Activated CD4-positive, alpha-beta T cell treated with anti-CD3 and anti-CD28 coated beads, Interleukin-2, amount 10 ng/mL, durations not matched to agents 7 days and 5 days (primary cell): ENCODE data around the gene TNK1. TPM values are rescaled to one million over a fixed set of nuclear protein-coding genes. Genes with fewer than 3 reads are reported as not detected.

ENCODE experiments used
- CTCF ChIA-PET: fragments of 350-600 bp; sonication (Branson Sonifier 250); formaldehyde crosslinking; loops from one replicate; lab custom pipeline; 2021; ENCODE audit warnings: antibody characterized with exemption; lab: Charles Lee
- POLR2A ChIA-PET: fragments of 350-600 bp; sonication (Branson Sonifier 250); formaldehyde crosslinking; loops from one replicate; lab custom pipeline; 2021; ENCODE audit warnings: antibody characterized with exemption; lab: Charles Lee
- DNase-seq: peaks from one replicate; pipeline ENCODE4 v3.0.0-alpha.2; 2020
- H3K27ac Mint-ChIP-seq: one replicate; pipeline ENCODE4 v1.8.0; 2021; ENCODE audit warnings: mild to moderate bottlenecking, moderate library complexity, mixed read lengths
- H3K27me3 Mint-ChIP-seq: one replicate; pipeline ENCODE4 v1.8.0; 2021; ENCODE audit warnings: mixed read lengths
- H3K36me3 Mint-ChIP-seq: one replicate; pipeline ENCODE4 v1.8.0; 2021; ENCODE audit warnings: low read depth, mixed read lengths
- H3K4me1 Mint-ChIP-seq: one replicate; pipeline ENCODE4 v1.8.0; 2021; ENCODE audit warnings: mixed read lengths
- H3K4me3 Mint-ChIP-seq: one replicate; pipeline ENCODE4 v1.8.0; 2021; ENCODE audit warnings: mild to moderate bottlenecking, moderate library complexity, mixed read lengths
- H3K9me3 Mint-ChIP-seq: one replicate; pipeline ENCODE4 v1.8.0; 2021; ENCODE audit warnings: mixed read lengths
- total RNA-seq, 2 experiments: library from RNA; stranded (reverse); gene quantifications; one replicate each; pipeline ENCODE4 v1.2.3, GENCODE V29; 2021

The TNK1 gene
- total RNA-seq, 2 experiments from 2014 or later, result 1.5 to 2.1 TPM

DNA sequence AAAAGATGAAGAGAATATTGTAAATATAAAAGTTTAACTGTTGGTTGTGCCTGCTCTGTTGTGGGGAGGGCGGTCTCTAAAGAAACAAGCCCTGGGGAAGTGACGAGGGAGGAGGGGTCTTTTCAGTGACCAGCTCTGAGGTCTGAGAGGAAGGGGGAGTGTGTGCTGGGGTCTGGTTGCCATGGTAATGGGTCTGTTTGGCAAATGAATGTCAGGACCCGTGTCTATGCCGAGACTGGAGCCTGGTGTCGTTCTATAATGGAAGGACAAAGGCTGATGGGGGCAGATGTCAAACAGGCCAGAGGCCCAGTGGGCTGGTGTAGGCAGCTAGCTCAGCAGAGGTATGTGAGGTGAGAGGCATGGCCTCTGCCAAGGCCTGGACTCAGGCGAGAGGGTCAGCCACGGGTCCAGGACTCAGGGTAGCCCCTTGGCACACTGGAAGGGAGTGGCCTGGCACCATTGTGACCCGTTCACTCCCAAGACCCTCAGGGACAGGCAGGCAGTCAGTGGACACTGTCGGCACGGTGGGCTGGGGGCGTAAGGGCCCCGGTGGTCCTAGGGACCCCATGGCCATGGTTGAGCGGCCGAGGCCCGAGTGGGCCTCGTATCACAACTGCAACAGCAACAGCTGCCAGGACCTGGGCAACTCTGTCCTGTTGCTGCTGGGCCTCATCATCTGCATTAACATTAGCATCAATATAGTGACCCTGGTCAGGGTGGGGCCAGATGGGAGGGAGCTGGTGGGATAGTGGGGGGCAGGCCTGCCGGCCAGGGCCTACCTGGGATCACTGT, 39.1 kb downstream of the TNK1 start, which contains the start of gene SPEM1:
Gene SPEM1, plus strand, starts transcription at position 506 of the 792 bp plus-strand sequence. Its CDS starts 61 bp downstream, at position 567.
- Mint-ChIP-seq H3K36me3 (no peaks in the 10 kb centered on the region), H3K9me3 (no peaks in the 10 kb centered on the region), H3K4me3 (no peak within 1 kb of the TSS), H3K27ac (peak within 1 kb of the TSS; percentile 73), H3K27me3 (no peaks in the 10 kb centered on the region), H3K4me1 (no peaks in the 10 kb centered on the region)
- DNase-seq, result no peak
- ChIA-PET CTCF (interaction anchor here (0.9 to 2.5 kb wide), 3 partner anchors 11 to 66 kb away, joined by 3 to 12 read pairs (median 3); partner anchors contain the start of gene TMEM102), POLR2A (no interaction called here)

GRCh38 chr17:7421186-7421585, 40.3 kb downstream of the TNK1 start:
- Mint-ChIP-seq H3K36me3 (no peaks in the 10 kb centered on the region), H3K27ac (no peak overlapping the region), H3K9me3 (no peaks in the 10 kb centered on the region), H3K27me3 (no peaks in the 10 kb centered on the region), H3K4me3 (no peak overlapping the region), H3K4me1 (no peaks in the 10 kb centered on the region)
- ChIA-PET POLR2A (no interaction called here), CTCF (interaction anchor here (2.5 kb wide), 1 partner anchor 15 kb away, joined by 12 read pairs; the partner anchor contains the start of gene TMEM102)
- DNase-seq, result no peak

- no peaks in the 10 kb centered on the region for H3K4me1 Mint-ChIP-seq
- ChIA-PET CTCF (no interaction called here), POLR2A (no interaction called here)
- H3K4me3 Mint-ChIP-seq, result no peak overlapping the region
- no peaks in the 10 kb centered on the region for H3K36me3 Mint-ChIP-seq
- H3K9me3 Mint-ChIP-seq, result no peaks in the 10 kb centered on the region
- no peak for DNase-seq
- H3K27ac Mint-ChIP-seq, result peak overlapping the region; percentile 31
- no peaks in the 10 kb centered on the region for H3K27me3 Mint-ChIP-seq
Measured at GRCh38 chr17:7423679-7424078, 42.8 kb downstream of the TNK1 start.

DNA sequence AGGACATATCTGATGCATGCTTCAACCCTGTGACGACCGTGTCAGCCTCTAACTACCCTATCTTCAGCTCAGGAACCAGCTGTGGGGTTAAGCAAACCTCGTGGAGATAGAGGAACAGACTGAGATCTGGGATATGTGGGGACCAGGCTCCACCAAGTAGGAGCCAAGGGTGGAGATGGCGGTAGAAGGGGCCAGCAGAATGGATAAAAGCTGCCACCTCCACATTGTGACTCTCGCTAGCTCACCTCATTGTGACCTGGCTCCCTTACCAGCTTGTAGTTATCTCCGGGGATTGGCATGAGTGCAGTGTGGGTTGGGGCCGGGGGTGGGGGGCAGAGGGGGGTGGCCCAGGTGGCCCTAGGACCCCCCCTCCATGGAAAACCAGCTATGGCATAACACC, 44.4 kb downstream of the TNK1 start, which contains the start of gene SPEM2:
Gene SPEM2, plus strand, starts transcription at position 301 of the 400 bp plus-strand sequence. Its CDS starts 73 bp downstream, at position 374.
- CTCF ChIA-PET, result interaction anchor here (1.2 to 1.4 kb wide), 2 partner anchors 12 to 70 kb away, joined by 3 to 4 read pairs; no protein-coding TSS in a partner anchor
- no peaks in the 10 kb centered on the region for H3K27me3 Mint-ChIP-seq
- POLR2A ChIA-PET, result no interaction called here
- DNase-seq, result no peak
- no peaks in the 10 kb centered on the region for H3K9me3 Mint-ChIP-seq
- no peaks in the 10 kb centered on the region for H3K4me1 Mint-ChIP-seq
- H3K27ac Mint-ChIP-seq, result peak within 1 kb of the TSS; percentile 57
- no peak within 1 kb of the TSS for H3K4me3 Mint-ChIP-seq
- H3K36me3 Mint-ChIP-seq, result no peaks in the 10 kb centered on the region

DNA sequence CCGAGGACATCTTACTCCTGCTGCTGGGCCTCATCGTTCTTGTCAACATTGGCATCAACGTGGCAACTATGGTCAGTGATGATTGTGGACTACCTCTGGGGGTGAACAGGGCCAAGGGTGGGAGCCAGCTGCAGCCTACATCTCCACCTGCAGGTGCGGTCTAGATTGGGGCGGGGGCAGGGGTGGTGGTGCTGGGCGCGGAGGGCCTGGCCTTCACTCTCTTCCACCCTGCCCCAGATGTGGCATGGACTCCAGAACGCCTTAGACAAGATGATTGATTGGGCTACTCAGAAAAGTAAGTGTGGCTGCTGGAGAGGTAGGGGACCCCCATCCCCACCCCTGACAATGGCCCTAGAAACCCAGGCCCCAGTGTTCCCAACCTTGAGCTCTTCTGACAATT, 44.9 kb downstream of the TNK1 start:
- CTCF ChIA-PET, result interaction anchor here (1.2 to 1.4 kb wide), 2 partner anchors 12 to 70 kb away, joined by 3 to 4 read pairs; no protein-coding TSS in a partner anchor
- H3K36me3 Mint-ChIP-seq, result no peaks in the 10 kb centered on the region
- H3K27me3 Mint-ChIP-seq, result no peaks in the 10 kb centered on the region
- peak overlapping the region; percentile 57 for H3K27ac Mint-ChIP-seq
- no peaks in the 10 kb centered on the region for H3K9me3 Mint-ChIP-seq
- POLR2A ChIA-PET, result no interaction called here
- no peak for DNase-seq
- H3K4me3 Mint-ChIP-seq, result no peak overlapping the region
- no peaks in the 10 kb centered on the region for H3K4me1 Mint-ChIP-seq

DNA sequence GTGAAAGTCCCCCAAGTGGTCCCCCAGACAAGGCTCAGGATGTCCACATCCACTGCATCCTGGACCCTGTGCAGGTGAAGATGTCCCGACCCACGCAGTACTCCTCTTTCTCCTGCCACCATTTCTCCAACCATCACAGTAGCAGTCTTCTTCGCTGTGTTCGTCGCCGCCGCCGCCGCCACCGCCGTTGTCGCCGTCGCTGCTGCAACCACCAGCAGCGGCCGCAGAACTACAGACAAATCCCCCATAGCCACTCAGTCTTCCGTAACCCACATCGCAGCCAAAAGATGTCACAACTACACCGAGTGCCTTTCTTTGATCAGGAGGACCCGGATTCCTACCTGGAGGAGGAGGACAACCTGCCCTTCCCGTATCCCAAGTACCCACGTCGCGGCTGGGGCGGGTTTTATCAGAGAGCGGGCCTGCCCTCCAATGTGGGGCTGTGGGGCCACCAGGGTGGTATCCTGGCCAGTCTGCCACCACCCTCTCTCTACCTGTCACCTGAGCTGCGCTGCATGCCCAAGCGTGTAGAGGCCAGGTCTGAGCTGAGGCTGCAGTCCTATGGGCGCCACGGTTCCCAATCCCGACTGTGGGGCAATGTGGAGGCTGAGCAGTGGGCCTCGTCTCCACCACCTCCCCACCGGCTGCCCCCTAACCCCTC, 45.4 kb downstream of the TNK1 start:
- Mint-ChIP-seq H3K27me3 (no peaks in the 10 kb centered on the region), H3K27ac (peak overlapping the region; percentile 57), H3K4me1 (no peaks in the 10 kb centered on the region), H3K36me3 (no peaks in the 10 kb centered on the region), H3K4me3 (no peak overlapping the region), H3K9me3 (no peaks in the 10 kb centered on the region)
- CTCF ChIA-PET, result interaction anchor here (1.0 to 2.1 kb wide), 2 partner anchors 10 to 70 kb away, joined by 3 to 8 read pairs; no protein-coding TSS in a partner anchor
- DNase-seq, result no peak
- POLR2A ChIA-PET, result no interaction called here

- no peak for DNase-seq
- Mint-ChIP-seq H3K4me3 (no peak overlapping the region), H3K4me1 (no peaks in the 10 kb centered on the region), H3K27me3 (no peaks in the 10 kb centered on the region), H3K36me3 (no peaks in the 10 kb centered on the region), H3K9me3 (no peaks in the 10 kb centered on the region), H3K27ac (no peak overlapping the region)
- CTCF ChIA-PET, result interaction anchor here (1.0 to 2.1 kb wide), 2 partner anchors 10 to 71 kb away, joined by 3 to 8 read pairs; no protein-coding TSS in a partner anchor
- POLR2A ChIA-PET, result no interaction called here
Measured at GRCh38 chr17:7426896-7427489, 46.1 kb downstream of the TNK1 start.

- H3K36me3 Mint-ChIP-seq, result no peaks in the 10 kb centered on the region
- DNase-seq, result no peak
- CTCF ChIA-PET, result interaction anchor here (2.1 kb wide), 1 partner anchor 9 kb away, joined by 8 read pairs; no protein-coding TSS in a partner anchor
- H3K27me3 Mint-ChIP-seq, result no peaks in the 10 kb centered on the region
- POLR2A ChIA-PET, result no interaction called here
- no peak overlapping the region for H3K27ac Mint-ChIP-seq
- H3K9me3 Mint-ChIP-seq, result no peaks in the 10 kb centered on the region
- H3K4me3 Mint-ChIP-seq, result no peak overlapping the region
- no peaks in the 10 kb centered on the region for H3K4me1 Mint-ChIP-seq
Measured at GRCh38 chr17:7427549-7427948, 46.7 kb downstream of the TNK1 start.

- no peaks in the 10 kb centered on the region for H3K4me1 Mint-ChIP-seq
- CTCF ChIA-PET, result interaction anchor here (0.7 to 1.7 kb wide), 2 partner anchors 15 to 435 kb away, joined by 3 to 4 read pairs; no protein-coding TSS in a partner anchor
Measured at GRCh38 chr17:7428557-7428956, 47.7 kb downstream of the TNK1 start, which contains the start of gene SPEM3. SPEM3 (plus strand) TSS chr17:7428857; CDS start chr17:7428903, 46 bp downstream.

GRCh38 chr17:7429722-7430121, 48.8 kb downstream of the TNK1 start:
- no peaks in the 10 kb centered on the region for H3K27me3 Mint-ChIP-seq
- ChIA-PET CTCF (no interaction called here), POLR2A (no interaction called here)
- H3K4me1 Mint-ChIP-seq, result no peaks in the 10 kb centered on the region
- H3K4me3 Mint-ChIP-seq, result no peak overlapping the region
- no peaks in the 10 kb centered on the region for H3K9me3 Mint-ChIP-seq
- H3K36me3 Mint-ChIP-seq, result no peaks in the 10 kb centered on the region
- no peak for DNase-seq
- no peak overlapping the region for H3K27ac Mint-ChIP-seq

More at GRCh38 chr17:7428557-7428956, 47.7 kb downstream of the TNK1 start, which contains the start of gene SPEM3:
- Mint-ChIP-seq H3K27me3 (no peaks in the 10 kb centered on the region), H3K36me3 (no peaks in the 10 kb centered on the region), H3K27ac (no peak within 1 kb of the TSS), H3K4me3 (no peak within 1 kb of the TSS), H3K9me3 (no peaks in the 10 kb centered on the region)
- no peak for DNase-seq
- POLR2A ChIA-PET, result no interaction called here

DNA sequence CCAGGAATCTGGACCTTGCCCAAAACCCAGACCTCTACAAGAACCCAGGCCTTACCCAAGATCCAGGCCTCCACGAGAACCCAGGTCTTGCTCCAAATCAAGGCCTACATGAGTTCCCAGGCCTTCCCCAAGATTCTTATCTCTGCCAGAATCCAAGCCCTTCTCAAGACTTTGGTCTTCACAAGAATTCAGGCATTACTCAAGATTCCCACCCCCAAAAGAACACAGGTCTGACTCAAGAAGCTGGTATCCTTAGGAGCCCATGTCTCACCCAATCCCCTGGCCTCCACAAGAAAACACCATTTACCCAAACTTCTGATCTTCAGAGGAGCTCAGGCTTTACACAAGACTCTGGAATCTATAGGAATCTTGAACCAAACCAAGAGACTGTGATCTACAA, 50.3 kb downstream of the TNK1 start:
- Mint-ChIP-seq H3K27me3 (no peaks in the 10 kb centered on the region), H3K4me3 (no peak overlapping the region), H3K27ac (no peak overlapping the region), H3K9me3 (no peaks in the 10 kb centered on the region), H3K36me3 (peaks cover 3% of the 10 kb centered on the region), H3K4me1 (peaks cover 10% of the 10 kb centered on the region)
- CTCF ChIA-PET, result interaction anchor here (1.1 to 2.2 kb wide), 3 partner anchors 12 to 24 kb away, joined by 3 to 6 read pairs (median 3); no protein-coding TSS in a partner anchor
- no peak for DNase-seq
- POLR2A ChIA-PET, result no interaction called here

DNA sequence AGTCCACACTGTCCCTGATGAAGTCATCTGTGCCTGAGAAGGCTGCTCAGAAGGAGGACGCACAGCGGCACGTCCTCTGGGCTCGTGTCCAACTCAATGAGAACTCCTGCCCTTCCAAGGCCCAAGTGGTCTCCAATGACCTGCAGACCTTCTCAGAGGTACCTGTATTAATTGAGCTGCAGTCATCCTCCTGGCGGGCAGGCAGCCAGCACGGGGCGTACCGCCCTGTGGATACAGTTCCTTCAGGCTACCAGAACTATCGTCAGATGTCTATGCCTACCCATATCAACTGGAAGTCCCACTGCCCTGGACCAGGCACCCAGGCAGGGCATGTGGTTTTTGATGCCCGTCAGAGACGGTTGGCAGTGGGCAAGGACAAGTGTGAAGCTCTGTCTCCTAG, 51.4 kb downstream of the TNK1 start:
- DNase-seq, result no peak
- POLR2A ChIA-PET, result no interaction called here
- CTCF ChIA-PET, result interaction anchor here (0.6 to 2.2 kb wide), 4 partner anchors 12 to 30 kb away, joined by 3 to 7 read pairs (median 4); no protein-coding TSS in a partner anchor
- H3K9me3 Mint-ChIP-seq, result no peaks in the 10 kb centered on the region
- H3K4me1 Mint-ChIP-seq, result peaks cover 17% of the 10 kb centered on the region
- H3K36me3 Mint-ChIP-seq, result peaks cover 5% of the 10 kb centered on the region
- no peak overlapping the region for H3K4me3 Mint-ChIP-seq
- no peaks in the 10 kb centered on the region for H3K27me3 Mint-ChIP-seq
- no peak overlapping the region for H3K27ac Mint-ChIP-seq
